ENCODE measurements around the gene EARS2. TPM values are rescaled to one million over a fixed set of nuclear protein-coding genes. Genes with fewer than 3 reads are reported as not detected.

The EARS2 gene
- total and polyA plus RNA-seq, 2 of the 8 experiments (the other 6 are each of a cell fraction or from before 2014, with no cell fraction given): 47.8 to 111 TPM

DNA sequence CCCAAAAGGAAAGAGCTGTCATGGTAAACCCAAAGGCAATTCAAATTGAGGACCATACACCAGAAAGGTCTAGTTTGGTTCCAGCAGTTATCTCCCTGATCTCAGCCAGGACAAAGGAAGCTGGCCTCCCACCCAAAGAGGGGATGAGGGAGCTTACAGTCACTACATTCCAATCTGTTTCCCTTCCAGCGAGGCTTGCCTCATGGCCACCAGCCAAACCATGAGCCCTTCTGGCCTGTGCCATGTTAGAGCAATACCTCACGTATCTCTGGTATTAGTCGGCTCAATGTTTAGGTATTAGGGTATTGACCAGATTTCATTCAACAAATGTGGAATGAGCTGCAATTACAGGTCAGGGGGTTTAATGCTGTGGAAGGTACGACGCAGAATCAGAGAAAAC, 30.6 kb upstream of the EARS2 start:
- no peak overlapping the region for H3K18ac ChIP-seq (ENCODE audit: extremely low read depth, low read length)
- DNase-seq (ENCODE audit: low read depth in 1 of 2, low spot score in 2 of 2) (no peak), FAIRE-seq (no peak)
- no peak overlapping the region for H3K4me3 ChIP-seq (ENCODE audit: extremely low read depth in 1 of 4, insufficient read depth in 2 of 4, low read depth in 3 of 4, low read length in 4 of 4)
- no peak overlapping the region for H2BK15ac ChIP-seq (ENCODE audit: low read length)
- H3K9me3 ChIP-seq (ENCODE audit: insufficient read depth in 2 of 2, low read depth in 1 of 2, low read length in 1 of 2): no peaks in the 10 kb centered on the region
- H2BK5ac ChIP-seq (ENCODE audit: low read depth, low read length): no peak overlapping the region
- H3K36me3 ChIP-seq (ENCODE audit: control insufficient read depth in 2 of 4, insufficient read depth in 4 of 4, low read length in 3 of 4): peaks cover 17 to 78% (median 49%) of the 10 kb centered on the region in 4 experiments
- no peak for TF ChIP-seq ASH2L (IDR thresholded peaks at IDR 0.05; ENCODE audit: low read length)
- no peak for TF ChIP-seq SP4 (IDR thresholded peaks at IDR 0.05; ENCODE audit: low read length)
- no peak for TF ChIP-seq CTBP2 (IDR thresholded peaks at IDR 0.05; ENCODE audit: borderline replicate concordance, insufficient read depth, insufficient read length, low read length)
- H3K79me1 ChIP-seq (ENCODE audit: low read depth, low read length): peaks cover 12% of the 10 kb centered on the region; the same call in 1 of the 2 replicates
- H3K14ac ChIP-seq (ENCODE audit: insufficient read length): no peak overlapping the region
- no peaks in the 10 kb centered on the region for H3K23me2 ChIP-seq (ENCODE audit: low read depth, low read length)
- 98% methylated on average over 5 of the region's 5 CpGs; no CpG with 5 or more reads in 1 of the 2 experiments for WGBS, 2 experiments (ENCODE audit: extremely low coverage in 1 of 2, insufficient coverage in 1 of 2, insufficient read length in 1 of 2, insufficient replicate concordance in 2 of 2, low coverage in 1 of 2, low lambda C conversion rate in 2 of 2, missing lambda C conversion rate in 1 of 2)
- H4K8ac ChIP-seq (ENCODE audit: extremely low read depth, insufficient read depth, low read length): no peak overlapping the region
- no peak overlapping the region for H3K27ac ChIP-seq (ENCODE audit: low read depth, low read length)
- H3K23ac ChIP-seq (ENCODE audit: insufficient read length): no peak overlapping the region
- H3K9ac ChIP-seq (replicated peaks in 1 of 4; ENCODE audit: extremely low read depth in 1 of 4, low read depth in 3 of 4, low read length in 3 of 4): no peak overlapping the region
- no peaks in the 10 kb centered on the region for H3K4me1 ChIP-seq (replicated peaks in 1 of 4; ENCODE audit: control insufficient read depth in 3 of 4, insufficient read depth in 4 of 4, low read length in 3 of 4)
- no peak overlapping the region for H3K4ac ChIP-seq (replicated peaks; ENCODE audit: insufficient read length, low read depth, low read length)
- H4K5ac ChIP-seq (ENCODE audit: insufficient read length, low read depth, low read length): no peak overlapping the region
- no peak overlapping the region for H2AFZ ChIP-seq (ENCODE audit: low read length)
- no peaks in the 10 kb centered on the region for H3K27me3 ChIP-seq (replicated peaks in 1 of 4; ENCODE audit: control insufficient read depth in 3 of 4, extremely low read depth in 1 of 4, insufficient read depth in 3 of 4, low read length in 3 of 4)
- no peak overlapping the region for H2BK20ac ChIP-seq (ENCODE audit: low read length)
- no peak overlapping the region for H2BK12ac ChIP-seq (ENCODE audit: low read depth, low read length)
- POLR2A ChIA-PET (ENCODE audit: partially characterized antibody): interaction anchor here (0.6 to 1.0 kb wide), 2 partner anchors 12 to 16 kb away, joined by 3 to 4 read pairs; no protein-coding TSS in a partner anchor
- CTCF ChIA-PET (ENCODE audit: partially characterized antibody): interaction anchor here (0.6 kb wide), 1 partner anchor 1529 kb away, joined by 3 read pairs; no protein-coding TSS in a partner anchor
- no peak overlapping the region for H3K4me2 ChIP-seq (ENCODE audit: insufficient read depth in 1 of 2, low read depth in 2 of 2, low read length in 2 of 2)
- no peak overlapping the region for H2BK120ac ChIP-seq (replicated peaks; ENCODE audit: low read depth, low read length)
- peaks cover 12 to 53% of the 10 kb centered on the region in 2 experiments for H3K79me2 ChIP-seq (ENCODE audit: control insufficient read depth in 1 of 2, insufficient read depth in 2 of 2, low read length in 2 of 2)
- H2AK5ac ChIP-seq (ENCODE audit: low read depth, low read length): no peak overlapping the region
- H3K56ac ChIP-seq (replicated peaks; ENCODE audit: insufficient read length, low read depth, low read length): no peak overlapping the region
- H4K91ac ChIP-seq (replicated peaks; ENCODE audit: insufficient read length, low read length): no peak overlapping the region
- H4K20me1 ChIP-seq (replicated peaks in 1 of 2; ENCODE audit: control insufficient read depth in 1 of 2, insufficient read depth in 2 of 2, low read length in 2 of 2): peaks cover 8 to 15% of the 10 kb centered on the region in 2 experiments
